Stomach (tissue), 4 donors: Measurements from ENCODE around the gene PLCB4.

Experiments used
- CTCF ChIP-seq, 7 experiments: fragments of 450-650 bp in 4 of 7; fragments of 200-600 bp in 3 of 7; sonication (generic) in 3 of 7; IDR thresholded peaks; one replicate each; pipeline ENCODE4 v1.5.1; 2016 to 2019; ENCODE audit warnings: antibody characterized with exemption in 7 of 7, control low read depth in 2 of 7, mild to moderate bottlenecking in 1 of 7
- POLR2A ChIP-seq, 4 donors: fragments of 450-650 bp; IDR thresholded peaks; one replicate each; pipeline ENCODE4 v1.6.1; 2016; ENCODE audit warnings: antibody characterized with exemption in 4 of 4, control low read depth in 2 of 4, mild to moderate bottlenecking in 1 of 4, moderate library complexity in 1 of 4

- TF ChIP-seq CTCF (IDR thresholded peaks at IDR 0.05) (no peak), POLR2A (IDR thresholded peaks at IDR 0.05) (no peak)
Measured at GRCh38 chr20:9454791-9455190, 385.9 kb downstream of the PLCB4 start.
